ENCODE results near the gene PPP1R15B. TPM values are rescaled to one million over a fixed set of nuclear protein-coding genes. Genes with fewer than 3 reads are reported as not detected.
A peak's percentile ranks its signal among the peaks of the same experiment; 100 is the strongest.

Gene PPP1R15B
- total RNA-seq, 1 donor from 2014 or later = 43.4 TPM

DNA sequence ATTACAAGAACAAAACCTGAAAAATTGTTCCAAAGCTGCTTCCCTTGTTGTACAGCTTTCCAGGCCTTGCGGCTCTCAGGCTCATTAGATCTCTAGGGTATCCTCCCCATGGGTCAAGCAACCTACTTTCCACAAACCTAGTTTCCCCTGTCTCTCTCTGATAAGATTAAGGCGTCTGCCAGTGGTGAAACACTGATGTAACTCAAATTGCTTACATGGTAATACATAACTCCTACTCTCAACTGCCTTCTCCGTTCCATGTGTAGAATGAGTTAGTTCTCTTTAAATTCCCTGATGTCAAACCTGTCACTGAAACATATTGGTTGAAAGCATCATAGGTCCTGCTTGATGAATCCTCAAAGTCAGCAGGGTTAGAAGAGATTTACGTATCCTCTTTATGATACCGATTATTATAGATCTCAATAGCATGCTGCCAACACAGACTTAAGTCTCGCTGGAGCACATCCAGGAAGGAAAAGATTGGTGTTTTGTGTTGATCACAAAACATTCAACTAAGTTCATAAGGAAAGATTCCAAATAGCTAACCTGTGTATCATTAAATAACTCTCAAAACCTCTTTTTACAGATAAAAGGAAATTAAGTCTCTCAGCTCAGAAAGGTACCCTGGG is 10.6 kb downstream of the PPP1R15B start:
- DNase-seq = no peak

DNA sequence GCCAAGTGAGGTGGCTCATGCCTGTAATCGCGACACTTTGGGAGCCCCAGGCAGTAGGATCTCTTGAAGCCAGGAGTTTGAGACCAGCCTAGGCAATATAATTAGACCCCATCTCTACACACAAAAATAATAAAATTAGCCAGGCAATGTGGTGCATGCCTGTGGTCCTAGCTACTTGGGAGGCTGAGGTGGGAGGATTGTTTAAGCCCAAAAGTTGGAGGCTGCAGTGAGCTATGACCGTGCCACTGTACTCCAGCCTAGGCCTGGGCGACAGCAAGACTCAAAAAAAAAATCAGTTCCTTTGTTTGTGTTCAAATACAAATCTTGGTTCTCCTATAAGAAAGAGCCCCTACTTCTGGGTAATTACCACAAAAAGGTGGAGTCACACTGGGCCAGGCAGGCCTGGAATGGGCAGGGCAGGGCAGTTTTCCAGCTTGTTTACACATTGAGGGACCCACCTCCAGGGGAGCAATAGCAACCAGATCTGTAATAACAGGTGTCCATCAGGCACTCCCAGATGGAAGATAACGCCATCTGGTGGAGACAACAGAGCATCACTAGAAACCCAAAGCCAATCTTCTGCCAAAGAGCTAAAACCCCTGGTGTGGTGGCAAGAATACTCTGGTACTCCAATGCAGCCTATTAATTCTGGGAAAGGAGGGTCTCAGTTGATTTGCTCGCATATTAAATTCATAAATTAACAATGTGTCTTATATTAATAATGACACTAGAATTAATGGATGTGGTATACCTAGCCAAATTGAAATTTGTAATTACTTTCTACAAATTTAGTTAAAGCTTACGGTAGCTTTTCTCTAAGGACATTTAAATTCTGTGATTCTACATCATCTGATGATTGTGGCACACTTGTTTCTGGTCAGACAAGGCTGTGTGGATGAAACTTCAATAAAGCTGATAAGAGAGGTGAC is 13.2 kb downstream of the PPP1R15B start:
- no peak for DNase-seq

- DNase-seq = no peak
Observed at GRCh38 chr1:204396015-204396583, 15.5 kb downstream of the PPP1R15B start.

- DNase-seq = no peak
Observed at GRCh38 chr1:204391629-204392028, 20.0 kb downstream of the PPP1R15B start.

- DNase-seq = no peak
Observed at GRCh38 chr1:204390751-204391466, 20.7 kb downstream of the PPP1R15B start.

DNA sequence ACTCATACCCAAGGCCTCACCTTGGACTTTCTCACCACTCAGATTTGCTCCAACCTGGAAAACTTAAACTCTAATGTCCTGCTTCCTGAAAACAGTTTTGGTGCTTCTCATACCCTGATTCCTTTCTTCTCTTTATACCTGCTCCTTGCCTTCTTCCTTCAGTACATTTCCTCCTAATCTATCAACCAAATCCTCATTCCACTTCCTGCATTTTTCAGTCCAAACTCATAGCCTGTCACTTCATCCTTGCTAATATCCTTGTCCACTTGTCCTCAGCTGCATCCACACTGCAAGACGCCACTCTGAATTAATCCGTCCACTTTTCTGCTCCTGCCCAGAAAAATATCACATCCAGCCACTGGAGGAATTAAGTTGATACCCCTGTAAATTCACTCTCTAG is 25.9 kb downstream of the PPP1R15B start:
- no peak for DNase-seq

DNA sequence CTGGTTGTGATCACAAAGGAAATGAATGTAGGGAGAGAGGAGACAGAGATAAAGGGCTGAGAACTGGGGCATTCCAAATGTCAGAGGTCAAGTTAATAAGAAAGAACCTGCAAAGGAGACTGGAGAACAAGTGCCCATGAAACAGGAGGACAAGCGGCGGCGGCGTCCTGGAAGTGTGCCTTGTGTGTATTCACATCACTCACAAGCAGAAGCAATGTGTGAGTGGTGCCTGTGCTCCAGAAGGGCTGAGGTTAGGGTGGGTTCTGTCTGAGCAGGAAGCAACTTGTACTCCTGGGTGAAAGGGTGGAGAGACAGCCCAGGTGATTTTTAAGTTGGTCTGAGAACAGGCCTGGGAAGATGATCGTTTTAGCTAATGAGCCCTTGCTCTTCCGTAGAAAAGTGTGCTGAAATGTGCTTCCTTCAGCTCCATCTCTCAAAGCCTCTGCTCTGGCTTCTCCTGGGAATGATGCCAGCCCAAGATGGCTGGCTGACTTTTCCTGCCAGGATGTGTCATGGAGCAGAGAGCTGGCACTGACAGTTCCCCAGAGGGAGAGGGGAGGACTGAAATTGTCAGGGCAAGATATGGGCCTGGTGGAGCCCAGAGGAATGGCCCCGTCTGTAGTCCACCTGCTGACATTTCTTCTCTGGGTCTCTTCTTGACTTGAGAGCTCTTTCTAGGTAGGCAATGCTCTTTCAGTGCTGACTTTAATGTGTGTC is 26.8 kb downstream of the PPP1R15B start:
- DNase-seq = peak; percentile 62

- DNase-seq = no peak
Observed at GRCh38 chr1:204383163-204383904, 28.3 kb downstream of the PPP1R15B start.

GRCh38 chr1:204382714-204383083 is 28.9 kb downstream of the PPP1R15B start:
- DNase-seq = no peak

DNA sequence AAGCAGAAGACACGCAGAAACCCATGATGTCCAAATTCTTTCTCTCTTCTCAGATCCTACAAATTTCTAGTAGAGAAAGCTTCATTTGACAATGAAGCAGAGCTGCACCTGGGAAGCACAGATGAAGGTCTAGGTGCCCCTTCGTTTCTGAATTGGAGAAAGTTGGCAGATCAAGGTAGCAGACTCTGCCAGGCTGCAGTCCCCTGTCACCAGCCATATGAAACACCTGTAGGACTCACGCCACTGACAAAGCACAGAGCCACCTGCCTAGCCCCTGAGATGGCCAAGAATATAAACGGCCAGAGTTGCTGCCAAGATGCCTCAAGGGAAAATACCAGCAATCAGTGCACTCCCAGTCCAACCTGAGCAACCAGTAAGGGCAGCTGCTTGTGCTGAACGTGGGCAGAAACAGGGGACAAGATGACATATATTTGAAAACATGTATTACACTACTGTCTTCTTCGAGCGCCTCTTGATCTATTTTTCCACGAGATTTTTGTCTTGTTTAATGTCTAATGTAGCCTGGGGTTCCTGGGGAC is 31.3 kb downstream of the PPP1R15B start:
- no peak for DNase-seq

- DNase-seq = no peak
Observed at GRCh38 chr1:204377800-204378668, 33.6 kb downstream of the PPP1R15B start.

DNA sequence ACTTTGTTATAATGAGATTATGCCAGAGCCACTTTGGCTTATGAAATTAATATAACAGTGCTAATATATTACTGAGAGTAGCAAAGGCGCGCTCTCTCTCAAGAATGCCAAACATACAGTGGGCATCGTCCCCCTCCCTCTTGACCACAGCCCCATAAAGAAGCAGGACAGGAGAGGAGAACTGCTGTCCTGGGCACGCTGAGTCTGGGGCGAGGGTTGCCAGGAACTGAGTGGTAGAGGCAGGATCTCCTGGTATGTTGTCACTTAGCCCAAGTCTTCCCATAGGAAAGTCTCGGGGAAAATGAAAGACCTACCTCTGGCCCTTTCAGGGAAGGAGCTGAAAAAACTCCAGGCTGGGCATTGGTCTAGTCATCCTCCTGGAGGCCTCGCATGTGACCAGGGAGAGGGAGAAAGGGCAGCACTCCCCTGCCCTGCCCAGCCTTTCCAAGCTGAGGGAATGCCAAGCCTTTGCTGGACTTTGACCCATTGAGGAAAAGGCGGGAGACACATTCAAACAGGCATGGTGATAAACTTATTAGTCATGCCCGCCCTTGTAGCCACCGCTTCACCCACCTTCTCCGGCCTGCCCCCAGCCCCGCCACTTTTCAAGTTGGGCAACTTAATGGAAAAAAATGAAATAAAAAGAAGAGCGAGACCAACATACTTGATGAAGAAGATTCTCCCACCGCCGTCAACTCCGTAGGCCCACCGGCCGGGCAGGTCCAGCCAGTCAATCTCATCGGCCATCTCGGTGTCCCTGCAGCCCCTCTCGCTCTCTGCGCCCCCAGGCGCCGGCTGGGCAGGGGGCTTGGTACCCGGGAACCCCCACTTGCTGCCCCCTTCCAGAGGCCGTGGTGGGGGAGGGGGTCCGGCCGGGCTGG is 34.5 kb downstream of the PPP1R15B start:
- DNase-seq = no peak

GRCh38 chr1:204376465-204376864 is 35.2 kb downstream of the PPP1R15B start:
- DNase-seq = no peak

DNA sequence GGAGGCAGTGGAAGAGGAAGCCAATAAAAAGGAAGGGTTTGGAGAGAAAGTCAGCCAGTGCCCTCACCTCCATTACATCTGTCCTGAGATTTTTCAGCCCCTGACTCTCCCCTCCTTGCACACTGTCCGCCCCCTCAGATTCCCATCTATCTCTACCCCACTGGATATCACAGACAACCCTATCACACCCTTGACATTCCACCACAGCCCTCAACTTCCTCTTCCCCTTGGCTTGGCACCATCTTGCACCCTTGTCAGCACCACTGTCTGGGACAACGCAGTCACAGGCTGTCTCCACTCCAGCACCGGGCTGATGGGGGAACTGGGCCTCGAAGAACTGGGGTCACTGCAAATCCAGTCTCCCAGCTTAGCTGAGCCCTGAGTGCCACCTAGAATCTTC is 37.7 kb downstream of the PPP1R15B start:
- DNase-seq = no peak

GRCh38 chr1:204370176-204370575 is 41.4 kb downstream of the PPP1R15B start:
- DNase-seq = no peak

DNA sequence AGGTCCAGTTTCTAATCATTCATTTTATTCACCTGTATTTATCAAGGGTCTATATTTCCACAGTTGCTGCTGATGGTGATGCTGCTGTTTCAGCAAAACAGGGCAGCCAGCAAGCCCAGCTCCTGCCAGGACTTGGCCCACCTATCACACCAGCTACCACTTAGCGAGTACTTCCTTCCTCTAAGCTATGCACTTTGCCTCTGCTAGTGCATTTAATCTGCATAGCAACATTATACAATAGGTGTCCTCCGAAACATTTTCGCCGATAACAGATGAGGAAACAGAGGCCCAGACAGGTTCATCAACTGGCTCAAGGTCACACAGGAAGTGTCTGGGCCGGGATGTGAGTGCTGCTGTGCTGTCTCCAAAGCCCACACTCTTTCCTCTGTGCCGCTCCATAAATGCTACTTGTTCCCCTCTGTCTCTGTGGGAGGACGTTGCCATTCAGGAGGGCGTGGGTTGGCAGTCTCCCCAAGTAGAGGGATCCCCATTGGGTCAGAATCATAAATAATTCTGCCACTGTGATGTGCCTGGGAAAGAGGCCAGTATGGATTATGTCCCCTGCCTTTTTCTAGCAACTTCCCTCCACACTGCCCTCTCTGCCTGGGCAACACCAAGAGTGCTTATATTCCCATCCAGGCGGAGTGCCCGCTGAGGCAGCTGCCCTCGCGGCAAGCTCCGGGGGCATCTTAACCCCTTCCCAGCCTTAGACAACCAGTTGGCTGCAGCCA is 42.5 kb downstream of the PPP1R15B start:
- peak; percentile 60 for DNase-seq

GRCh38 chr1:204367956-204368355 is 43.7 kb downstream of the PPP1R15B start:
- DNase-seq = no peak

DNA sequence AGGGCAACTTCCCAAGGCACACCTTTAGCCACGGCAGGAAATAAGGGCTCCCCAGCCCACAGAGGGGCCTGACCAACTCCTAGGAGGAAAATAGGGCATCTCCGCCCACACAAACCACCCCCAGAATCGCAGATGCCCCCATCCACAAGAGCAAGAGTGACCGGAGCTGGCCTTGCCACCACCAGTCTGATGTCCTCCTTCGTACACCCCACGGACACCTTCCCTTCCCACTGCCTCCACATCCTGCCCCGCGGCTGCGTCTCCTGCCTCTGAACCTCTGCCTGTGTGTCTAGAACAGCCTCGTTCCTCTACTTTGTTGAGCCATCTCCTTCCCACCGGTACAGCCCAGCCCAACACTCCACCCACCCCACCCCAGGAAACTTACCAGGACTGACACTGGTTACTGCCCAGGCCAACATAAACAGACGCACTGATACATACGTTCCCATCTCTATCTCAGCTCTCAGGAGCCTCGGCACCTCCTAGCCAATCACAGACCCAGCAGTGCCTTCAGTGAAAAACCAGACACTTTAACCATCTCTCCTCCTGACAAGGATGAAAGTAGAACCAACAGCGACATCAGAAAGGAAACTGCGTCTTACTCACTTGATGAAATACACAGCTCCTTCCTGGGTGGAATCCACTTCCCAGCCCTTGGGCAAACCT is 44.3 kb downstream of the PPP1R15B start:
- DNase-seq = no peak

Data from occipital lobe (tissue), 2 donors.